Lung (tissue), 12 donors: ENCODE results near the gene OR4F6. TPM values are rescaled to one million over a fixed set of nuclear protein-coding genes. Genes with fewer than 3 reads are reported as not detected.
A peak's percentile ranks its signal among the peaks of the same experiment; 100 is the strongest.

Experiments
- ATAC-seq: fragments of 200-7000 bp; cut with Tn5 transposase; one replicate; pipeline ENCODE4 v1.9.1; 2020; ENCODE audit warnings: moderate number of reproducible peaks; ENCODE audit not compliant: insufficient read depth, low FRiP score
- DNase-seq, 3 donors: peaks; one replicate each; pipeline ENCODE4 v3.0.0-alpha.2; 2013 to 2017
- H3K27ac ChIP-seq, 2 donors: one replicate each; pipeline ENCODE4 v1.5.1; 2013; ENCODE audit warnings: mild to moderate bottlenecking in 2 of 2, moderate library complexity in 2 of 2, control low read depth in 1 of 2, inconsistent platforms in 1 of 2, low read depth in 1 of 2, low read length in 1 of 2
- H3K27me3 ChIP-seq, 3 donors: one replicate each; pipeline ENCODE4 v1.5.1; 2013; ENCODE audit warnings: low read length in 2 of 3; ENCODE audit not compliant: control insufficient read depth in 3 of 3, insufficient read depth in 3 of 3
- H3K36me3 ChIP-seq, 4 donors: one replicate each; pipeline ENCODE4 v1.5.1; 2013; ENCODE audit warnings: low read length in 4 of 4, mild to moderate bottlenecking in 1 of 4, moderate library complexity in 1 of 4; ENCODE audit not compliant: control insufficient read depth in 4 of 4, insufficient read depth in 4 of 4
- H3K4me1 ChIP-seq, 5 donors: one replicate each; pipeline ENCODE4 v1.5.1; 2013; ENCODE audit warnings: low read length in 5 of 5, mild to moderate bottlenecking in 2 of 5, moderate library complexity in 1 of 5; ENCODE audit not compliant: control insufficient read depth in 5 of 5, insufficient read depth in 5 of 5
- H3K4me3 ChIP-seq: one replicate; pipeline ENCODE4 v1.5.1; 2013; ENCODE audit warnings: mild to moderate bottlenecking, control low read depth, moderate library complexity
- H3K9ac ChIP-seq, 2 donors: one replicate each; pipeline ENCODE4 v1.5.1; 2013; ENCODE audit warnings: low read length in 2 of 2, control low read depth in 1 of 2; ENCODE audit not compliant: insufficient read depth in 1 of 2
- H3K9me3 ChIP-seq, 4 donors: one replicate each; pipeline ENCODE4 v1.5.1; 2013; ENCODE audit warnings: low read length in 3 of 4, mild to moderate bottlenecking in 1 of 4, moderate library complexity in 1 of 4; ENCODE audit not compliant: control insufficient read depth in 4 of 4, insufficient read depth in 3 of 4
- WGBS, 2 donors: extraction: QIAGEN DNeasy Blood & Tissue Kit; methylation state at CpG; one replicate each; pipeline ENCODE4 v1.1.7; 2013; 5-methylcytosine and 5-hydroxymethylcytosine counted together
- polyA plus RNA-seq, 2 donors: library from polyadenylated mRNA; stranded (reverse); fragments of 200-250 nt; gene quantifications; one replicate each; pipeline ENCODE4 v1.2.1, GENCODE V29; 2013
- total RNA-seq, 2 donors: library from RNA; depleted of rRNA in 1 of 2; stranded (reverse); fragments of >200 nt in 1 of 2; gene quantifications; one replicate each; pipeline ENCODE4 v1.2.1, GENCODE V29; 2014 to 2021
- TF ChIP-seq, protein P1 (sequence below): IDR thresholded peaks from 2 replicates; pipeline ENCODE4 v1.5.1; 2012; ENCODE audit warnings: mild to moderate bottlenecking; ENCODE audit errors: control extremely low read depth, extremely low read depth
- donor health status: control.
- donor health status: control.
- donor health status: Bipolar disorder and iron deficiency.
- donor health status: healthy.
- donor health status: DM: yes; HTN: yes; CAD: no.

The OR4F6 gene
- total and polyA plus RNA-seq, 4 donors: not detected

DNA sequence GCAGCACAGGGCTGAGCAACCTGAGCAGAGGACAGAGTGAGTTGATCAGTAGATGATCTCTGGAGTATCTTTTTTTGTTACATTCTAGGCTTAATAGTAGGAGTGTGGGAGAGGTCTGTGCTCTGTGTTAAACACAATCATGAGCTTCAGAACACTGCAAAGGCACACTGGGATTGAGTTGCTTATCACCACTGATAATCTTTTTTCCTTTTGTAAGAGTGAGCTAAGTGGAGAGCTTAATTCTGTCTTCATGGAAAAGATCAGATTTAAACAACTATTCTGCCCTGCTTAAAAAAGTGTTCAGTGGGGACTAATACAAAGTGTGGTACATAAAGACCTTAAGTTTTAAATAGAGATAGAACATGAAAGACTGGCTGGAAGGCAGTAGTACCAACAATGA, 1.1 kb downstream of the OR4F6 start:
- no peak overlapping the region for H3K27ac ChIP-seq
- no peak for ATAC-seq
- H3K9ac ChIP-seq: no peak overlapping the region
- H3K4me1 ChIP-seq: no peaks in the 10 kb centered on the region
- H3K27me3 ChIP-seq: no peaks in the 10 kb centered on the region
- no peaks in the 10 kb centered on the region for H3K36me3 ChIP-seq
- DNase-seq: peak in 1 of 3 donors; percentile 1
- TF ChIP-seq, protein P1, sequence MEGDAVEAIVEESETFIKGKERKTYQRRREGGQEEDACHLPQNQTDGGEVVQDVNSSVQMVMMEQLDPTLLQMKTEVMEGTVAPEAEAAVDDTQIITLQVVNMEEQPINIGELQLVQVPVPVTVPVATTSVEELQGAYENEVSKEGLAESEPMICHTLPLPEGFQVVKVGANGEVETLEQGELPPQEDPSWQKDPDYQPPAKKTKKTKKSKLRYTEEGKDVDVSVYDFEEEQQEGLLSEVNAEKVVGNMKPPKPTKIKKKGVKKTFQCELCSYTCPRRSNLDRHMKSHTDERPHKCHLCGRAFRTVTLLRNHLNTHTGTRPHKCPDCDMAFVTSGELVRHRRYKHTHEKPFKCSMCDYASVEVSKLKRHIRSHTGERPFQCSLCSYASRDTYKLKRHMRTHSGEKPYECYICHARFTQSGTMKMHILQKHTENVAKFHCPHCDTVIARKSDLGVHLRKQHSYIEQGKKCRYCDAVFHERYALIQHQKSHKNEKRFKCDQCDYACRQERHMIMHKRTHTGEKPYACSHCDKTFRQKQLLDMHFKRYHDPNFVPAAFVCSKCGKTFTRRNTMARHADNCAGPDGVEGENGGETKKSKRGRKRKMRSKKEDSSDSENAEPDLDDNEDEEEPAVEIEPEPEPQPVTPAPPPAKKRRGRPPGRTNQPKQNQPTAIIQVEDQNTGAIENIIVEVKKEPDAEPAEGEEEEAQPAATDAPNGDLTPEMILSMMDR: no peak
- H3K4me3 ChIP-seq: no peak overlapping the region
- peaks cover 0 to 5% (median 1%) of the 10 kb centered on the region in 4 donors for H3K9me3 ChIP-seq

DNA sequence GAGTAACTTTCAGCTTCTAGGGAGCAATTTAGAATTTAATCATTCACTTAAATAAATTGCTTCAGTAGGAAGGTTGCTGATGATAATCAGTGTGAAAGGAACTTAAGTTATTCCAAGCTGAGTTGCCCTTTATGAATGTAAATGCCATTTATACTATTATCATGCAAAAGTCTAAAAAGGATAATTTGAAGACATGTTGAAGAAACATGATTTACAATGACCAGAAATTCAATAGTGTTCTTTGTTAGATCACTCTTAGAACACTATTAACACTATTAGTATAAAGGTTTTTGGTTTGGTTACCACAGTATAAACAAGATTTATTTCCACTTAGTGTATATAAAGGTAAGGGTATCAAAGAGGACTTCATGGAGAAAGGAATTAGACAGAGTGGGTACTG, 1.6 kb downstream of the OR4F6 start:
- H3K9ac ChIP-seq: no peak overlapping the region
- H3K4me1 ChIP-seq: no peaks in the 10 kb centered on the region
- TF ChIP-seq, protein P1: no peak
- peaks cover 0 to 5% (median 1%) of the 10 kb centered on the region in 4 donors for H3K9me3 ChIP-seq
- H3K36me3 ChIP-seq: no peaks in the 10 kb centered on the region
- H3K27me3 ChIP-seq: no peaks in the 10 kb centered on the region
- DNase-seq (no peak), ATAC-seq (no peak)
- H3K4me3 ChIP-seq: no peak overlapping the region
- H3K27ac ChIP-seq: no peak overlapping the region

DNA sequence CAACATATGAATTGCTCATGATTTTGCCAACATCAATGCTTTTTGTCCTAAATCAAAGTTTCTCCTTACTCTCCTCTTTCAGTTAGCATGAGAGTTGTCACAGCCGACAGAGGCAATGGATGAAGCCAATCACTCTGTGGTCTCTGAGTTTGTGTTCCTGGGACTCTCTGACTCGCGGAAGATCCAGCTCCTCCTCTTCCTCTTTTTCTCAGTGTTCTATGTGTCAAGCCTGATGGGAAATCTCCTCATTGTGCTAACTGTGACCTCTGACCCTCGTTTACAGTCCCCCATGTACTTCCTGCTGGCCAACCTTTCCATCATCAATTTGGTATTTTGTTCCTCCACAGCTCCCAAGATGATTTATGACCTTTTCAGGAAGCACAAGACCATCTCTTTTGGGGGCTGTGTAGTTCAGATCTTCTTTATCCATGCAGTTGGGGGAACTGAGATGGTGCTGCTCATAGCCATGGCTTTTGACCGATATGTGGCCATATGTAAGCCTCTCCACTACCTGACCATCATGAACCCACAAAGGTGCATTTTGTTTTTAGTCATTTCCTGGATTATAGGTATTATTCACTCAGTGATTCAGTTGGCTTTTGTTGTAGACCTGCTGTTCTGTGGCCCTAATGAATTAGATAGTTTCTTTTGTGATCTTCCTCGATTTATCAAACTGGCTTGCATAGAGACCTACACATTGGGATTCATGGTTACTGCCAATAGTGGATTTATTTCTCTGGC, 2.5 kb downstream of the OR4F6 start:
- TF ChIP-seq, protein P1: no peak
- no peaks in the 10 kb centered on the region for H3K36me3 ChIP-seq
- no peaks in the 10 kb centered on the region for H3K4me1 ChIP-seq
- DNase-seq (no peak), ATAC-seq (no peak)
- H3K4me3 ChIP-seq: no peak overlapping the region
- 62 to 74% methylated on average over 6 of the region's 6 CpGs for WGBS, 2 donors
- no peaks in the 10 kb centered on the region for H3K27me3 ChIP-seq
- no peak overlapping the region for H3K27ac ChIP-seq
- H3K9me3 ChIP-seq: peaks cover 0 to 5% (median 1%) of the 10 kb centered on the region in 4 donors
- H3K9ac ChIP-seq: no peak overlapping the region
